A549 (cell line): ENCODE data around the gene PPM1H. TPM values are rescaled to one million over a fixed set of nuclear protein-coding genes. Genes with fewer than 3 reads are reported as not detected.
A peak's percentile ranks its signal among the peaks of the same experiment; 100 is the strongest.

Experiments
- ATAC-seq, 2 experiments: fragments of 200-7000 bp in 1 of 2; fragments of >200 bp in 1 of 2; cut with Nextera tagmentation in 1 of 2; cut with Tn5 transposase in 1 of 2; 3 replicates each; pipeline versions ENCODE4 v1.8.0 to v1.9.1; 2018 to 2020; ENCODE audit warnings: mild to moderate bottlenecking in 1 of 2, moderate library complexity in 1 of 2
- CTCF ChIA-PET: fragments of 300-600 bp; sonication (Branson Sonifier 250); formaldehyde crosslinking; extraction: SDS; loops from one replicate; lab custom pipeline; 2021; ENCODE audit warnings: antibody characterized with exemption, inconsistent platforms; lab: Yijun Ruan, JAX
- POLR2A ChIA-PET: fragments of 350-600 bp; formaldehyde crosslinking; extraction: SDS; loops from one replicate; lab custom pipeline; 2021; ENCODE audit warnings: antibody characterized with exemption, inconsistent platforms; lab: Yijun Ruan, JAX
- DNase-seq, 2 experiments: peaks; one replicate each; pipeline versions ENCODE4 v3.0.0 to v3.0.0-alpha.2; 2011 to 2016; ENCODE audit warnings: low read depth in 1 of 2, low spot score in 1 of 2
- FAIRE-seq: peaks from 2 replicates; lab custom pipeline; 2011; peaks lifted over from hg19 to GRCh38; lab: Jason Lieb, UNC
- H3K27ac ChIP-seq, 2 experiments: fragments of >200 bp; sonication (Bioruptor Twin); formaldehyde crosslinking; 3 replicates each; pipeline ENCODE4 v1.5.1; 2016 to 2017
- H3K4me1 ChIP-seq: fragments of >200 bp; sonication (Bioruptor Twin); formaldehyde crosslinking; 3 replicates; pipeline ENCODE4 v1.6.1; 2016
- H3K4me2 ChIP-seq: fragments of >200 bp; sonication (Bioruptor Twin); formaldehyde crosslinking; 3 replicates; pipeline ENCODE4 v1.6.1; 2016
- H3K4me3 ChIP-seq: fragments of >200 bp; sonication (Bioruptor Twin); formaldehyde crosslinking; 3 replicates; pipeline ENCODE4 v1.5.1; 2016
- H3K9me3 ChIP-seq: fragments of >200 bp; sonication (Bioruptor Twin); formaldehyde crosslinking; 3 replicates; pipeline ENCODE4 v1.6.1; 2016
- BHLHE40 ChIP-seq: IDR thresholded peaks from 2 replicates; pipeline ENCODE4 v1.6.1; 2012; ENCODE audit warnings: low read depth, low read length, inconsistent platforms
- CTCF ChIP-seq: fragments of >200 bp; sonication (Bioruptor Twin); formaldehyde crosslinking; IDR thresholded peaks from 3 replicates; pipeline ENCODE4 v1.5.1; 2016
- ESRRA ChIP-seq: fragments of 150-350 bp; IDR thresholded peaks from 2 replicates; pipeline ENCODE4 v1.6.1; 2014; ENCODE audit warnings: mild to moderate bottlenecking, low read length, borderline replicate concordance
- FOSL2 ChIP-seq, 2 experiments: fragments of 450-650 bp in 1 of 2; fragments of >200 bp in 1 of 2; sonication (Bioruptor Twin) in 1 of 2; formaldehyde crosslinking; IDR thresholded peaks; 2 replicates each; pipeline versions ENCODE4 v1.5.0 to v1.6.1; 2016 to 2020; ENCODE audit warnings: mild to moderate bottlenecking in 1 of 2, moderate library complexity in 1 of 2
- FOXS1 ChIP-seq: fragments of 250-450 bp; sonication (Bioruptor Pico); IDR thresholded peaks from 2 replicates; pipeline ENCODE4 v1.5.0; 2020; ENCODE audit warnings: mild to moderate bottlenecking, moderate library complexity
- HDAC2 ChIP-seq: fragments of 200-600 bp; sonication (generic); IDR thresholded peaks from 2 replicates; pipeline ENCODE4 v1.6.1; 2016
- HOXA7 ChIP-seq: fragments of 250-450 bp; sonication (Bioruptor Pico); IDR thresholded peaks from 2 replicates; pipeline ENCODE4 v1.5.0; 2020; ENCODE audit warnings: mild to moderate bottlenecking, moderate library complexity
- JUN ChIP-seq, 2 experiments: fragments of >200 bp; sonication (Bioruptor Twin); formaldehyde crosslinking; IDR thresholded peaks; 2 replicates in 1 of 2; 3 replicates in 1 of 2; pipeline ENCODE4 v1.6.1; 2016 to 2017
- KDM1A ChIP-seq: fragments of 200-600 bp; sonication (generic); IDR thresholded peaks from 2 replicates; pipeline ENCODE4 v1.6.1; 2016; ENCODE audit warnings: low read depth, mild to moderate bottlenecking
- NFE2L2 ChIP-seq: fragments of 150-350 bp; conservative IDR thresholded peaks from 2 replicates; pipeline ENCODE4 v1.6.1; 2014; ENCODE audit warnings: low read length
- NR3C1 ChIP-seq: fragments of >200 bp; sonication (Bioruptor Twin); formaldehyde crosslinking; IDR thresholded peaks from 3 replicates; pipeline ENCODE4 v1.6.1; 2017
- PHF8 ChIP-seq: fragments of 200-600 bp; sonication (generic); IDR thresholded peaks from 2 replicates; pipeline ENCODE4 v1.6.1; 2016; ENCODE audit warnings: low read depth, mild to moderate bottlenecking, antibody characterized with exemption, moderate library complexity, borderline replicate concordance
- POLR2A ChIP-seq: IDR thresholded peaks from 2 replicates; pipeline ENCODE4 v1.6.1; 2012; ENCODE audit warnings: mild to moderate bottlenecking, low read length
- RAD21 ChIP-seq, 2 experiments: fragments of >200 bp in 1 of 2; sonication (Bioruptor Twin) in 1 of 2; formaldehyde crosslinking in 1 of 2; IDR thresholded peaks in 1 of 2; conservative IDR thresholded peaks in 1 of 2; 2 replicates in 1 of 2; 3 replicates in 1 of 2; pipeline ENCODE4 v1.6.1; 2012 to 2018; ENCODE audit warnings: inconsistent platforms in 1 of 2
- RCOR1 ChIP-seq: fragments of 150-350 bp; IDR thresholded peaks from 2 replicates; pipeline ENCODE4 v1.6.1; 2014; ENCODE audit warnings: antibody characterized with exemption, low read length, low read depth
- REST ChIP-seq: fragments of 200-600 bp; sonication (generic); IDR thresholded peaks from 2 replicates; pipeline ENCODE4 v1.6.1; 2016; ENCODE audit warnings: antibody characterized with exemption, mild to moderate bottlenecking, moderate library complexity
- RFX5 ChIP-seq: fragments of 450-650 bp; IDR thresholded peaks from 2 replicates; pipeline ENCODE4 v1.7.1; 2014; ENCODE audit warnings: antibody characterized with exemption, mild to moderate bottlenecking, moderate library complexity
- RNF2 ChIP-seq: fragments of 200-600 bp; sonication (generic); IDR thresholded peaks from 2 replicates; pipeline ENCODE4 v1.6.1; 2016; ENCODE audit warnings: low read depth, mild to moderate bottlenecking, antibody characterized with exemption, moderate library complexity, borderline replicate concordance
- ZC3H11A ChIP-seq: fragments of 450-650 bp; IDR thresholded peaks from 2 replicates; pipeline ENCODE4 v1.6.1; 2014; ENCODE audit warnings: antibody characterized with exemption, mild to moderate bottlenecking
- ZFP36 ChIP-seq: fragments of 450-650 bp; IDR thresholded peaks from 2 replicates; pipeline ENCODE4 v1.6.1; 2014; ENCODE audit warnings: borderline replicate concordance; ENCODE audit not compliant: partially characterized antibody
- ZSCAN20 ChIP-seq: fragments of 250-450 bp; sonication (Bioruptor Pico); IDR thresholded peaks from 2 replicates; pipeline ENCODE4 v1.8.0; 2022; ENCODE audit warnings: mild to moderate bottlenecking, moderate library complexity
- WGBS: methylation state at CpG from one replicate; pipeline ENCODE4 v1.1.6; 2017; ENCODE audit errors: missing lambda C conversion rate; 5-methylcytosine and 5-hydroxymethylcytosine counted together
- polyA plus RNA-seq, 4 experiments: library from polyadenylated mRNA; depleted of rRNA in 3 of 4; stranded (reverse); fragments of >200 nt; fragmentation: RNase III in 1 of 4; extraction: RNeasy Plus Mini Kit Qiagen cat#74134 plus additional on column Dnase treatment in 1 of 4; gene quantifications; 2 replicates in 3 of 4; 3 replicates in 1 of 4; pipeline ENCODE4 v1.2.3, GENCODE V29; 2011 to 2017
- TF ChIP-seq, protein P1 (sequence below): fragments of >200 bp; sonication (Bioruptor Twin); formaldehyde crosslinking; IDR thresholded peaks from 3 replicates; pipeline ENCODE4 v1.6.1; 2016
- TF ChIP-seq, protein P2 (sequence below): IDR thresholded peaks from 2 replicates; pipeline ENCODE4 v1.6.1; 2012; ENCODE audit warnings: low read depth, borderline replicate concordance

PPM1H gene
- polyA plus RNA-seq, 2 of the 4 experiments (the other 2 are of a cell fraction): 7.8 TPM

DNA sequence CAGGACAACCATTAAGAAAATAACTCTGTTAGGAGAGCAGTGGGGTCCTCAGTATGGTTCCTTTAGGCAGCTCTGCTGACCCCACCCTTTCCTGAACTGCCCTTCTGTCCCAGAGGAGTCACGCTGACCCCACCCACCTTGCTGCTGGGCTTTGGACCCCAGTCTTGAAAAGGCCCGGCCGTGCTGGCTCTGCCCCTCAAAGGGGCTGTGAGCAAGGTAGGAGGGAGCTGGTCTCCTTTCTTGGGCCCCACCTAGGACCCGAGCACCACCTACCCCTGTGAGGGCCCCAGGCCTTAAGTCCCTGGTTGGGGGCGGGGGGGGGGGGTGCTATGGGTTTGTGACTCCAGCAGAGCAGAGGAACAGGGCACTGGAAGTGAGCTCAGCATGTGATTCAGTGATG, 297.3 kb downstream of the PPM1H start:
- no peaks in the 10 kb centered on the region for H3K9me3 ChIP-seq
- no peak overlapping the region for H3K4me2 ChIP-seq
- CTCF ChIA-PET: interaction anchor here (0.7 kb wide), 2 partner anchors 11 to 56 kb away, joined by 3 read pairs; no protein-coding TSS in a partner anchor
- ATAC-seq: no peak
- DNase-seq: no peak
- POLR2A ChIA-PET: no interaction called here
- no peak overlapping the region for H3K4me3 ChIP-seq
- H3K4me1 ChIP-seq: peaks cover 32% of the 10 kb centered on the region
- no peak for TF ChIP-seq PHF8
- TF ChIP-seq RNF2: no peak
- TF ChIP-seq NR3C1: no peak
- TF ChIP-seq ZC3H11A: no peak
- TF ChIP-seq JUN (IDR thresholded peaks at IDR 0.05): no peak
- TF ChIP-seq HOXA7 (CRISPR knock-in tag): no peak
- no peak for TF ChIP-seq POLR2A
- TF ChIP-seq KDM1A: no peak
- TF ChIP-seq, protein P1, sequence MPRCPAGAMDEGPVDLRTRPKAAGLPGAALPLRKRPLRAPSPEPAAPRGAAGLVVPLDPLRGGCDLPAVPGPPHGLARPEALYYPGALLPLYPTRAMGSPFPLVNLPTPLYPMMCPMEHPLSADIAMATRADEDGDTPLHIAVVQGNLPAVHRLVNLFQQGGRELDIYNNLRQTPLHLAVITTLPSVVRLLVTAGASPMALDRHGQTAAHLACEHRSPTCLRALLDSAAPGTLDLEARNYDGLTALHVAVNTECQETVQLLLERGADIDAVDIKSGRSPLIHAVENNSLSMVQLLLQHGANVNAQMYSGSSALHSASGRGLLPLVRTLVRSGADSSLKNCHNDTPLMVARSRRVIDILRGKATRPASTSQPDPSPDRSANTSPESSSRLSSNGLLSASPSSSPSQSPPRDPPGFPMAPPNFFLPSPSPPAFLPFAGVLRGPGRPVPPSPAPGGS: no peak
- no peak for TF ChIP-seq HDAC2
- TF ChIP-seq CTCF: no peak
- TF ChIP-seq REST: no peak
- no peak for TF ChIP-seq NFE2L2
- no peak for TF ChIP-seq ZFP36
- TF ChIP-seq BHLHE40: no peak
- no peak for TF ChIP-seq ESRRA
- TF ChIP-seq, all 56 proteins: peak for 0
- peak overlapping the region in 1 of 2 experiments; percentile 68; a peak in 3 of 6 replicates for H3K27ac ChIP-seq
- FAIRE-seq: no peak
- WGBS: 68% methylated on average over 4 of the region's 5 CpGs

GRCh38 chr12:62635649-62636048, 299.3 kb downstream of the PPM1H start:
- ATAC-seq: no peak
- CTCF ChIA-PET: interaction anchor here (0.9 to 1.3 kb wide), 4 partner anchors 9 to 145 kb away, joined by 3 to 4 read pairs (median 3); no protein-coding TSS in a partner anchor
- no peak for FAIRE-seq
- POLR2A ChIA-PET: no interaction called here
- Histone ChIP-seq H3K4me1 (peaks cover 33% of the 10 kb centered on the region), H3K4me3 (no peak overlapping the region), H3K4me2 (no peak overlapping the region), H3K27ac (peak overlapping the region in 1 of 2 experiments; percentile 6; a peak in 1 of 6 replicates), H3K9me3 (no peaks in the 10 kb centered on the region)
- DNase-seq: no peak
- 93% methylated on average over 1 of the region's 1 CpG for WGBS
- TF ChIP-seq REST (no peak), RFX5 (no peak), FOSL2 (IDR thresholded peaks at IDR 0.05) (no peak), FOSL2 (CRISPR knock-in tag; IDR thresholded peaks at IDR 0.05) (no peak), ZSCAN20 (no peak), HOXA7 (CRISPR knock-in tag) (no peak), RAD21 (conservative IDR thresholded peaks at IDR 0.05 in 1 of 2, IDR thresholded peaks at IDR 0.05 in 1 of 2) (no peak), RCOR1 (no peak), NFE2L2 (no peak), FOXS1 (CRISPR knock-in tag) (no peak)
- TF ChIP-seq, protein P2, sequence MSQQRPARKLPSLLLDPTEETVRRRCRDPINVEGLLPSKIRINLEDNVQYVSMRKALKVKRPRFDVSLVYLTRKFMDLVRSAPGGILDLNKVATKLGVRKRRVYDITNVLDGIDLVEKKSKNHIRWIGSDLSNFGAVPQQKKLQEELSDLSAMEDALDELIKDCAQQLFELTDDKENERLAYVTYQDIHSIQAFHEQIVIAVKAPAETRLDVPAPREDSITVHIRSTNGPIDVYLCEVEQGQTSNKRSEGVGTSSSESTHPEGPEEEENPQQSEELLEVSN: no peak
- TF ChIP-seq, protein P1: no peak
